Right atrium auricular region (tissue), 2 donors: Measurements from ENCODE around the gene BCAS1. TPM values are rescaled to one million over a fixed set of nuclear protein-coding genes. Genes with fewer than 3 reads are reported as not detected.

Experiments
- DNase-seq: peaks from one replicate; pipeline ENCODE4 v3.0.0-alpha.2; 2019; ENCODE audit warnings: low spot score
- H3K27ac ChIP-seq, 2 donors: fragments of 200-600 bp; sonication (generic); 1 replicate in 1 of 2; 2 replicates in 1 of 2; pipeline ENCODE4 v1.5.1; 2016 to 2019
- H3K27me3 ChIP-seq, 2 donors: fragments of 200-600 bp; sonication (generic); one replicate each; pipeline versions ENCODE4 v1.5.1 to v1.6.0; 2017 to 2019
- H3K36me3 ChIP-seq: fragments of 200-600 bp; sonication (generic); one replicate; pipeline ENCODE4 v1.5.1; 2016
- H3K4me1 ChIP-seq, 2 donors: fragments of 200-600 bp; sonication (generic); one replicate each; pipeline versions ENCODE4 v1.5.1 to v1.6.0; 2017 to 2019
- H3K4me3 ChIP-seq, 2 donors: fragments of 200-600 bp; sonication (generic); 1 replicate in 1 of 2; 2 replicates in 1 of 2; pipeline ENCODE4 v1.5.1; 2017 to 2019; ENCODE audit warnings: mild to moderate bottlenecking in 1 of 2, moderate library complexity in 1 of 2
- H3K9me3 ChIP-seq, 2 donors: fragments of 200-600 bp; sonication (generic); one replicate each; pipeline ENCODE4 v1.5.1; 2019
- CTCF ChIP-seq, 2 donors: fragments of 200-600 bp; sonication (generic); IDR thresholded peaks; one replicate each; pipeline ENCODE4 v1.5.1; 2019; ENCODE audit warnings: antibody characterized with exemption in 2 of 2
- total RNA-seq, 2 donors: library from RNA; depleted of rRNA; stranded (reverse); fragments of >200 nt; gene quantifications; one replicate each; pipeline ENCODE4 v1.1.0, GENCODE V29; 2016

The BCAS1 gene
- total RNA-seq, 2 donors from 2014 or later, result not detected

- Histone ChIP-seq H3K27me3 (no peaks in the 10 kb centered on the region), H3K27ac (no peak overlapping the region), H3K4me3 (no peak overlapping the region), H3K4me1 (no peaks in the 10 kb centered on the region), H3K9me3 (no peaks in the 10 kb centered on the region), H3K36me3 (no peaks in the 10 kb centered on the region)
- no peak for DNase-seq
- no peak for TF ChIP-seq CTCF (IDR thresholded peaks at IDR 0.05)
These were observed 48.8 kb downstream of the BCAS1 start for GRCh38 chr20:54021446-54022235.

- Histone ChIP-seq H3K4me3 (no peak overlapping the region), H3K27ac (no peak overlapping the region), H3K27me3 (no peaks in the 10 kb centered on the region), H3K9me3 (no peaks in the 10 kb centered on the region), H3K4me1 (no peaks in the 10 kb centered on the region), H3K36me3 (no peaks in the 10 kb centered on the region)
- DNase-seq, result no peak
- no peak for TF ChIP-seq CTCF (IDR thresholded peaks at IDR 0.05)
These were observed 49.5 kb downstream of the BCAS1 start for GRCh38 chr20:54020868-54021267.

- Histone ChIP-seq H3K27ac (no peak overlapping the region), H3K4me3 (no peak overlapping the region), H3K4me1 (no peaks in the 10 kb centered on the region), H3K9me3 (no peaks in the 10 kb centered on the region), H3K27me3 (no peaks in the 10 kb centered on the region), H3K36me3 (no peaks in the 10 kb centered on the region)
- no peak for TF ChIP-seq CTCF (IDR thresholded peaks at IDR 0.05)
- DNase-seq, result no peak
These were observed 50.0 kb downstream of the BCAS1 start for GRCh38 chr20:54020348-54020747.

- Histone ChIP-seq H3K4me3 (no peak overlapping the region), H3K27me3 (no peaks in the 10 kb centered on the region), H3K36me3 (no peaks in the 10 kb centered on the region), H3K9me3 (no peaks in the 10 kb centered on the region), H3K27ac (no peak overlapping the region), H3K4me1 (no peaks in the 10 kb centered on the region)
- no peak for TF ChIP-seq CTCF (IDR thresholded peaks at IDR 0.05)
- no peak for DNase-seq
These were observed 50.8 kb downstream of the BCAS1 start for GRCh38 chr20:54019585-54019984.

DNA sequence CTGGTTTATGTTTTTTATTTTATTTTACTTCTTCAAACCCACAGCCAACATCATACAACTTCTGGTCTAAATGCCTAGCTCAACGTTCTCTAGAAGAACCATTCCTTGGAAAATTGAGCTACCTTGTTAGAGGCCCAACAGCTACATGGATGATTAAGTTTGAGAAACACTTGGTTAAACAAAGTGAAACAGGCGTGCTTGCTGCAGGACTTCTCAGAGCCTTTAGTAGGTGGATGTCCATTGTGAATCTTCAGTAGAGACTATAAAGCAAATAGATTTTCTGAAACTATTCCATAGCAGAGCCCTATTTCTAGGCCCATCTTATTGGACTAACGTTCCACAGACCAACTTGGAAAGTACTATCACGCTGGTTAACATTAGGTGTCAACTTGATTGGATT is 51.3 kb downstream of the BCAS1 start:
- Histone ChIP-seq H3K36me3 (no peaks in the 10 kb centered on the region), H3K4me3 (no peak overlapping the region), H3K4me1 (no peaks in the 10 kb centered on the region), H3K27me3 (no peaks in the 10 kb centered on the region), H3K9me3 (no peaks in the 10 kb centered on the region), H3K27ac (no peak overlapping the region)
- TF ChIP-seq CTCF (IDR thresholded peaks at IDR 0.05), result no peak
- no peak for DNase-seq

DNA sequence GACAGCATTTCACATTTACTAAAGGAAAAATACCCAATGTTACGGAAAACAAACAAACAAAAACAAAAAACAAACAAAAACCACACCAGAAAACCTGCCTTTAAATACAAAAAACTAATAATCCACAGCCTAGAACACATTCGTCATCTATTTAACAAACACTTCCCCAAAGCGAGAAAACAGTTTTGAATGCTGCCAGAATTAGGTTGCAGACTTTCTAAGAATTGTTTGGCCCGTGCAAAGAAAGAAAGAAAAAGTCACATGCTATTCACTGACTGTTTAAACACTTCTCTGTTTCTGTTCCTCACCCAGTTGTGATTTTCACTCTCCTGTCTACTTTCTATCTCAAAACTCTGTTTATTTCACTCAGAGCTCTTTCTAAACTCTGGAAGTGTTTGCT is 52.5 kb downstream of the BCAS1 start:
- no peak for DNase-seq
- Histone ChIP-seq H3K27me3 (no peaks in the 10 kb centered on the region), H3K27ac (no peak overlapping the region), H3K36me3 (no peaks in the 10 kb centered on the region), H3K4me3 (no peak overlapping the region), H3K4me1 (no peaks in the 10 kb centered on the region), H3K9me3 (no peaks in the 10 kb centered on the region)
- no peak for TF ChIP-seq CTCF (IDR thresholded peaks at IDR 0.05)
